Cardiac septum (tissue), 1 donor: ENCODE results near the gene FRAS1. TPM values are rescaled to one million over a fixed set of nuclear protein-coding genes. Genes with fewer than 3 reads are reported as not detected.
"Not testable (repeated sequence)": the region's sequence is repeated elsewhere in the genome, so short reads cannot be mapped to it uniquely, and the experiment has no call there.

Source experiments
- DNase-seq: peaks from one replicate; pipeline ENCODE4 v3.0.0-alpha.2; 2020; ENCODE audit warnings: low spot score
- intact Hi-C: fragments of 100-400 bp; cut with DNase I; formaldehyde crosslinking; loops from one replicate; pipeline ENCODE4 v1.14.0; 2022
- total RNA-seq: library from RNA; stranded (reverse); fragmentation: NEBNext Ultra II Directional; extraction: Animal tissue kit (Norgen Biotek cat#: 25700); gene quantifications from one replicate; pipeline ENCODE4 v1.2.1, GENCODE V29; 2021
- donor health status: DM: no; HTN: no; CAD: no.

FRAS1 gene
- total RNA-seq, 1 donor from 2014 or later, result 4.2 TPM

GRCh38 chr4:78454016-78454415 lies 396.9 kb downstream of the FRAS1 start:
- no peak for DNase-seq
- intact Hi-C loops, result no loop called here

- intact Hi-C loops, result no loop called here
- DNase-seq, result no peak
Measured at GRCh38 chr4:78457751-78458150, 400.6 kb downstream of the FRAS1 start.

GRCh38 chr4:78459327-78459726 lies 402.2 kb downstream of the FRAS1 start:
- intact Hi-C loops, result no loop called here
- no peak for DNase-seq

- intact Hi-C loops, result no loop called here
- DNase-seq, result no peak
Measured at GRCh38 chr4:78460368-78460767, 403.2 kb downstream of the FRAS1 start.

- intact Hi-C loops, result no loop called here
- DNase-seq, result no peak
Measured at GRCh38 chr4:78464265-78464664, 407.1 kb downstream of the FRAS1 start.

GRCh38 chr4:78467223-78467622 lies 410.1 kb downstream of the FRAS1 start:
- intact Hi-C loops, DNase-seq: not testable (repeated sequence)

GRCh38 chr4:78468272-78468671 lies 411.1 kb downstream of the FRAS1 start:
- intact Hi-C loops, result no loop called here
- DNase-seq, result no peak

GRCh38 chr4:78476108-78476704 lies 419.1 kb downstream of the FRAS1 start:
- intact Hi-C loops, result no loop called here
- no peak for DNase-seq

GRCh38 chr4:78477276-78477675 lies 420.2 kb downstream of the FRAS1 start:
- intact Hi-C loops, result no loop called here
- DNase-seq, result no peak

GRCh38 chr4:78478523-78478922 lies 421.4 kb downstream of the FRAS1 start:
- intact Hi-C loops, result no loop called here
- DNase-seq, result no peak

- intact Hi-C loops, result no loop called here
- DNase-seq, result no peak
Measured at GRCh38 chr4:78480286-78480685, 423.2 kb downstream of the FRAS1 start.

GRCh38 chr4:78481180-78481579 lies 424.1 kb downstream of the FRAS1 start:
- intact Hi-C loops, result no loop called here
- DNase-seq, result no peak

- intact Hi-C loops, result no loop called here
- DNase-seq, result no peak
Measured at GRCh38 chr4:78482281-78482680, 425.2 kb downstream of the FRAS1 start.

- intact Hi-C loops, result no loop called here
- DNase-seq, result no peak
Measured at GRCh38 chr4:78483811-78484210, 426.7 kb downstream of the FRAS1 start.

GRCh38 chr4:78484574-78484973 lies 427.5 kb downstream of the FRAS1 start:
- intact Hi-C loops, result no loop called here

GRCh38 chr4:78493731-78494130 lies 436.6 kb downstream of the FRAS1 start:
- intact Hi-C loops, result no loop called here
- DNase-seq, result no peak

More at GRCh38 chr4:78484574-78484973, 427.5 kb downstream of the FRAS1 start:
- DNase-seq, result no peak

- intact Hi-C loops, result no loop called here
- no peak for DNase-seq
Measured at GRCh38 chr4:78496021-78496643, 439.0 kb downstream of the FRAS1 start.

- intact Hi-C loops, DNase-seq: not testable (repeated sequence)
Measured at GRCh38 chr4:78506260-78506659, 449.1 kb downstream of the FRAS1 start.

GRCh38 chr4:78509043-78509442 lies 451.9 kb downstream of the FRAS1 start:
- no peak for DNase-seq
- intact Hi-C loops, result no loop called here

GRCh38 chr4:78510108-78510507 lies 453.0 kb downstream of the FRAS1 start:
- DNase-seq, result no peak
- intact Hi-C loops, result loop anchor here (5.0 kb wide), 1 partner anchor 553 kb away; no protein-coding TSS in a partner anchor

- DNase-seq, result no peak
- intact Hi-C loops, result loop anchor here (5.0 kb wide), 1 partner anchor 553 kb away; no protein-coding TSS in a partner anchor
Measured at GRCh38 chr4:78510681-78511080, 453.6 kb downstream of the FRAS1 start.
